Epithelial cell of proximal tubule (primary cell): Measurements from ENCODE around the gene GNAZ. TPM values are rescaled to one million over a fixed set of nuclear protein-coding genes. Genes with fewer than 3 reads are reported as not detected.

Experiments
- DNase-seq: peaks from one replicate; pipeline ENCODE4 v3.0.0-alpha.2; 2011; ENCODE audit warnings: low read depth
- H3K4me3 ChIP-seq: 2 replicates; pipeline ENCODE4 v1.5.1; 2011; ENCODE audit warnings: low read depth, mild to moderate bottlenecking, low read length
- CTCF ChIP-seq: conservative IDR thresholded peaks from 2 replicates; pipeline ENCODE4 v1.5.1; 2012; ENCODE audit warnings: low read depth, mild to moderate bottlenecking, low read length
- total RNA-seq: library from RNA; depleted of rRNA; stranded (reverse); fragments of >200 nt; gene quantifications from 2 replicates; pipeline ENCODE4 v1.2.3, GENCODE V29; 2015

GNAZ gene
- total RNA-seq, 1 donor from 2014 or later = 10.3 TPM

- no peak for DNase-seq
- no peak for TF ChIP-seq CTCF
These were observed 10.4 kb downstream of the GNAZ start for GRCh38 chr22:23080613-23081290.

DNA sequence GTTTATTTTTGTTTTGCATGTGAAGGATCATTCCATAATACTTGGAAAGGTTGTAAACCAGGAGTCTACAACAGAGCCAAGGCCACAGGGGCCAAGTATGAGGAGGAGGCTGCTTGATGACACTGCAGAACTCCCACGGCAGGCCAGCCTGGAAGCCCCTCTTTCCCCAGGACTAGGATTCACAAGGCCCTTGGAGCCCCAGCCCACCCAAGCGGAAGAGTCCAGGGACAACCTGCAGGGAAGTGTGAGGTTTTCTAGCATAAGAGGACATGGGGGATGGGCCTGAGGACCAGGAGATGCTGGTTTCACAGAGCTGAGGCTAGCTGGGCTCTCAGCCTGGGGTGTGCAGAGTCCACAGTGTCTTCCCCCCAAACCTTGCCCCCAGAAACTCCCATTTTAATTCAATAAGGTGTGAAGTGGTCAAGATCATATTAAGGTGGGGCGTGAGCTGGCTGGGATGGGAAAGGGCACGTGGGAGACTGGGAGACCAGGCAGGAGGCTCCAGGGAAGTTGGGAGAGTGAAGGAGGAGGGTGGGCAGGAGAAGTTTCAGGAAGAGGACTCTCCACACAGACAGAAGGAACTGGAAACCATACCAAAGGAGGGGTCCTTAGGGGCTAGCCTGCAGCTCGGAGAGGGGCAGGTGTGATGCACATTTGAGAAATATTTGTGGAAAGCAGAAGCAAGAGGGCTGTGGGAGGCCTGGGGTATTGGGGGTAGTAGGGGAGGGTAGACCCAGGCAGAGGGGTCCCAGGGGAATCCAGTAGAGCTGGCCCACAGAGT is 12.4 kb downstream of the GNAZ start:
- no peak overlapping the region for H3K4me3 ChIP-seq
- DNase-seq = no peak
- TF ChIP-seq CTCF = no peak

More at GRCh38 chr22:23080613-23081290, 10.4 kb downstream of the GNAZ start:
- H3K4me3 ChIP-seq = no peak overlapping the region

DNA sequence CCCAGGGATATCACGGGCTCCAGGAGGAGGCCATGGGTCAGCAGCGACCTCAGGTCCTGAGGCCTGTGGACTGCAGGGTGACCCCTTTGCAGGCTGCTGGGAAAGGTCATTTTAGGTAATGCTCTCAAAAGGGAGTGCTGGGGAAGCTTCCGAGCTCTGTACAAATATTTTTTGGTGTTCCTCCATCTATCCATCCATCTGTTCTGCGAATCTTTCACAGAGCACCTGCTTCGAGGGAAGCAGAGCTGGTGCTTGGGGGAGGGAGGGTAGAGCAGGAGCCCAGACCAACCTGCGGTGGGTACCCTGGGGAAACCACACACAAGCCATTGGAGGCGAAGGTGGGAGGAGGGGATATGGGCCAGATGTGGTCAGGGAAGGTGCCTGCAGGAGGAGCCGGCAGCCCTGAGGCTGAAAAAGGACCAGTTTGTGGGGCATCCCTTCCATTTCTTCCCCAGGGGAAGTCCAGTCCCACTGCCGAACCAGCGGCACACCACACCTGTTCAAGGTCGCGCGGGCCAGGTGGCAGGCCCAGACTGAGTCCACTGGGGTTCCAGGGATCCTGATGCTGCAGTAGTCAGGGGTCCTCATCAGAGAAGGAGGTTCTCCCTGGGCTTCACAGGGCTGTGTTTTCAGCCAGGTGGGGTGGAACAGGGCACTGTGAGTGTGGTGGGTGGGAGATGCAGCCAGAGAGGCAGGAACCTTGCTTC is 13.1 kb downstream of the GNAZ start:
- TF ChIP-seq CTCF = no peak
- DNase-seq = no peak
- H3K4me3 ChIP-seq = no peak overlapping the region

DNA sequence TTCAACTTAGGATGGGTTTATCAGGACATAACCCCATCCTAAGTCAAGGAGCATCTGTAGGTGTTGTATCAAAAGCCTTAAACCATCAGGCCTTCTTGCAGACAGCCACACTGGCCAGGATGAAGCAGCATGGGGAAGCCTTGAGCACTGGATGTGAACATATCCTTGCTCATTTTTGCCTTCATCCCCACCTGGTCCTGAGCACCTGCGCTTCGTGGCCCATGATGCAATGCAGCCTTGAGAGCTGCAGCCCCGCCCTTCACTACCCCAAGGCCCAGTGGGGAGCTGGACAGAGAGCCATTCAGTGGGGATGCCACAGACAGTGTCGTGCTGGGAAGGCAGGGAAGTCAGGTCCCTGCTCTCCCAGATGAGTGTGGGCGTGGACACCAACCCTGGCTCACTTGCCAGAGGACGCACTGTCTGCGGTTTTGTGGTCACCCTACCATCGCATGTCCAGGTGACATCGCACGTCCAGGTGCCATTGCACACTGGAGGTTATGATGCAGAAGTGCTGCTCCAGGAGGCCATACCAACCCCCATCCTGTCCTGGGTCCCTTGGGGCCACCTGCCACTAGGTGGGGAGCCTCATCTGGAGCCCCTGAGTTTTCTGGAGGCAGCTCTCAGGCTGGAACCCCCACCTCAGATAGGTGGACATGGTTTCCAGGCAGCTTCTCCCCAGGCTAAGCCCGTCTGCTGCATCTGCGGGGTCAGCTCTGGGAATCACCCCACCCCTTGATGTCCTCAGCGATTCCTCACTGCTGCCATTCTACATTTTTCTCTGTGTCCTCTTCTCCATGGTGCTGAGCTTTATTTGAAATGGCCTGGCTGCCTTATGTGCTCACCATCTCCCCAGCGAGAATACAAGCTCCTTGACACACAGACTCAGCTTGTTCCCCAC is 14.4 kb downstream of the GNAZ start:
- H3K4me3 ChIP-seq = no peak overlapping the region
- TF ChIP-seq CTCF = no peak
- no peak for DNase-seq

GRCh38 chr22:23085351-23085671 is 15.0 kb downstream of the GNAZ start:
- no peak overlapping the region for H3K4me3 ChIP-seq
- no peak for DNase-seq
- no peak for TF ChIP-seq CTCF

DNA sequence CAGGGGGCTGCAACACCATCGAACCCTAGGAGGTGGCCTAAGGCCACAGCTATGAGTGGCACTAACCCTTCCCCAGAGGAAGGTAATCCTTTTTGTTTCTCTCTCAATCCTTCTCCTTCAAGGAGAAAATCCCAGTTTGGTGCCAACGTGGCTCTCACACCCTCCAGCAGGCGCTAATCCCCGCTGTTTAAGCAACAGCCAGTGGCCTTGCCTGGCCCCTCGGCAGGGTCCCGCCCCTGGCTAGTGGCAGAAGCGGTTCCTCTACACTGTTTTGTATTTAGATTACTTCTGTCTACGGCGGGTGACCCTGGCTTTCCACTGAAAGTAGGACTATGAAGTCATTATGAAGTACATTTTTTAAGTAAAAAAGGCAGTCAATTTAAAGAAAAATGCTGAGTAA is 15.5 kb downstream of the GNAZ start:
- no peak for TF ChIP-seq CTCF
- no peak for DNase-seq
- H3K4me3 ChIP-seq = no peak overlapping the region
